Tibial artery (tissue), 4 donors: ENCODE results near the gene FAM169A.

ENCODE experiments used
- DNase-seq, 2 donors: peaks; one replicate each; pipeline ENCODE4 v3.0.0-alpha.2; 2019
- H3K27ac ChIP-seq, 2 donors: fragments of 200-600 bp; sonication (generic) in 1 of 2; 1 replicate in 1 of 2; 2 replicates in 1 of 2; pipeline ENCODE4 v1.5.1; 2018 to 2019; ENCODE audit warnings: mild to moderate bottlenecking in 1 of 2
- H3K27me3 ChIP-seq, 2 donors: fragments of 200-600 bp; sonication (generic) in 1 of 2; one replicate each; pipeline versions ENCODE4 v1.5.1 to v1.6.0; 2016 to 2019
- H3K36me3 ChIP-seq, 3 donors: fragments of 200-600 bp; sonication (generic) in 2 of 3; one replicate each; pipeline ENCODE4 v1.5.1; 2016 to 2019; ENCODE audit warnings: mild to moderate bottlenecking in 2 of 3
- H3K4me1 ChIP-seq, 4 donors: fragments of 200-600 bp; sonication (generic) in 2 of 4; 1 replicate in 3 of 4; 2 replicates in 1 of 4; pipeline ENCODE4 v1.5.1; 2016 to 2019
- H3K4me3 ChIP-seq, 2 donors: fragments of 200-600 bp; sonication (generic) in 1 of 2; 1 replicate in 1 of 2; 2 replicates in 1 of 2; pipeline ENCODE4 v1.5.1; 2018 to 2019; ENCODE audit warnings: mild to moderate bottlenecking in 2 of 2
- H3K9me3 ChIP-seq, 3 donors: fragments of 200-600 bp; sonication (generic) in 1 of 3; one replicate each; pipeline ENCODE4 v1.5.1; 2016 to 2019
- CTCF ChIP-seq, 2 experiments: fragments of 200-600 bp in 1 of 2; fragments of 450-650 bp in 1 of 2; IDR thresholded peaks; one replicate each; pipeline ENCODE4 v1.5.1; 2017 to 2019; ENCODE audit warnings: antibody characterized with exemption in 2 of 2, mild to moderate bottlenecking in 1 of 2, moderate library complexity in 1 of 2
- intact Hi-C: fragments of 100-400 bp; cut with DNase I; formaldehyde crosslinking; loops from one replicate; pipeline ENCODE4 v1.15.0; 2023; ENCODE audit warnings: low total_unique reads

FAM169A gene

GRCh38 chr5:74736759-74737158, 129.4 kb downstream of the FAM169A start:
- no peak overlapping the region for H3K27ac ChIP-seq
- peaks cover 39 to 78% (median 72%) of the 10 kb centered on the region in 3 donors for H3K36me3 ChIP-seq
- DNase-seq: no peak
- H3K4me3 ChIP-seq: no peak overlapping the region
- H3K4me1 ChIP-seq: no peaks in the 10 kb centered on the region
- no peaks in the 10 kb centered on the region for H3K9me3 ChIP-seq
- TF ChIP-seq CTCF (IDR thresholded peaks at IDR 0.05): no peak
- H3K27me3 ChIP-seq: no peaks in the 10 kb centered on the region
- intact Hi-C loops: no loop called here
